Raji (cell line): Measurements from ENCODE around the gene TAPT1.

Experiments
- POLR2A ChIP-seq: IDR thresholded peaks from 2 replicates; pipeline ENCODE4 v1.6.1; 2011; ENCODE audit warnings: low read depth, low read length, control low read depth; ENCODE audit not compliant: insufficient read depth

The TAPT1 gene

DNA sequence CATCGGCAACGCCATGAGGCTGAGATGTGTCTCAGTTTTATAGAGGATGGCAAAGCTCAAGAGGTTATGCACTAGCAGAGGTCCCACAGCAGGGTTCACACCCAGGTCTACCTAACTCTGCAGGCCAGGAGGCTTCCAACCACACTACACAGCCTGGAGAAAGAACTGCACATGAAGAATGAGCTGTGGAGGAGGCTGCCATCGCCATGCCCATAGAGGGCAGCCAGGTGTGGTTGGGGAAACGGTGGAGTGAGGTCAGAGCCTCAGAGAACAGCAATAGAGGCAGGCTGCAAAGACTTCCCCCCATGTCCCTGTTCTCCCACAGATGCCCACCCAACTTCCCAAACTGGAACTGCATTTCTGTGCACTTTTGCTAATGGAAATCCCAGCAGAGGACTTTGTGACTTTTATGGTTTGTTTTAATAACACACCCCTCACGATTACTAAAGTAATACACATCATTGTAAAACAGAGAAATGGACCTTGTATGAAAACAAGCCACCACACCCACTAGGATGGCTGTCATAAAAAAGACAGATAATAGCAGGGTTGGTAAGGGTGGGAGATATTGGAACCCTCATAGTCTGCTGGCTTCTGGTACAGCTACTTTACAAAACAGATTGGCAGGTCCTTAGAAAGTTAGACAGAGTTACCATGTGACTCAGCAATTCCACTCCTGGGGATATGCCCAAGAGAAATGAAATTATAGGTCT lies 83.5 kb downstream of the TAPT1 start:
- no peak for TF ChIP-seq POLR2A

DNA sequence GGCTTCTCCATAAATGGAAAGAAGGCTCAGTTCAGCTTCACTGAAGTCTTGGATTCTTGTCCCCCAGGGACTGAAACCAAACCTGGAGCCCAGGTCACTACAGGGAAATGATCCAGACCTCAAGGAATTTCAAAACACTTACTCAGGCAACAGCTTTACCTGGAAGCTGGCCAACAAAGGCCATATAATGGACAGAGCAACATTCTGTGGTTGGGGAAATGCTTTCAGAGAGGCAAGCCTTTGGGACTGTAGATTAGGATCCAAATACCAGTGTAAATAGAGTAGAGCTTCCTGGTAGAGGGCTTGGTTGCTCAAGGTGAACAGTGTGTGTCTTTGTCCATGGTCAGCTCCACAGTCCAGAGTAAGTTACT lies 85.4 kb downstream of the TAPT1 start:
- no peak for TF ChIP-seq POLR2A

DNA sequence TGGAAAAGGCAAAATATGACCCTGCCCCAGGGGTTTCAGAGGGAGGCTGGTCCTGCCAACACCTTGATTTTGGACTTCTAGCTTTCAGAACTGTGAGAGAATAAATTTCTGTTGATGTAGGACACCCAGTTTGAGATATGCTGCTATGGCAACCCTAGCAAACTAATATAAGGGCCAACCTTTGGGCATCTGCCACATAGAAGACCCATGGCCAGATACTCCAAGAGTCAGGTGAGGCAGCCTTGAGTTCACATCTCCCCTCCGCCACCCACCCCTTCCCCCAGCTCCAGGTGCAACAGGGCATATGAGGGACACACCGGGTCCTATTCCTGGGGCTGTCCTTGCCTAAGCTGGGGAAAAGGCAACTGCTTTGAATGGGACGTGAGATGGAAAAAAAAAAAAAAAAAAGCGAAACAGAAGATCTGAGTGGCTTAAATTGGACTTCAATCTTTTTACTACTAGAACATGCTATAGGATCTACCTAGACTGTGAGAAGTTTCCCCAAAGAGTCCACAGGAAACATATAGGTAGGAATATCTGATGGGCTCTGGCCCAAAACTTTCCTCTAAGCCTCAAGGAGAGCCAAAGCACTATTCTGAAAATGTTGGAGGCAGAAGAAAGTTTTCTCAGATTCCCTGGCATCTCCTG lies 85.9 kb downstream of the TAPT1 start:
- no peak for TF ChIP-seq POLR2A

DNA sequence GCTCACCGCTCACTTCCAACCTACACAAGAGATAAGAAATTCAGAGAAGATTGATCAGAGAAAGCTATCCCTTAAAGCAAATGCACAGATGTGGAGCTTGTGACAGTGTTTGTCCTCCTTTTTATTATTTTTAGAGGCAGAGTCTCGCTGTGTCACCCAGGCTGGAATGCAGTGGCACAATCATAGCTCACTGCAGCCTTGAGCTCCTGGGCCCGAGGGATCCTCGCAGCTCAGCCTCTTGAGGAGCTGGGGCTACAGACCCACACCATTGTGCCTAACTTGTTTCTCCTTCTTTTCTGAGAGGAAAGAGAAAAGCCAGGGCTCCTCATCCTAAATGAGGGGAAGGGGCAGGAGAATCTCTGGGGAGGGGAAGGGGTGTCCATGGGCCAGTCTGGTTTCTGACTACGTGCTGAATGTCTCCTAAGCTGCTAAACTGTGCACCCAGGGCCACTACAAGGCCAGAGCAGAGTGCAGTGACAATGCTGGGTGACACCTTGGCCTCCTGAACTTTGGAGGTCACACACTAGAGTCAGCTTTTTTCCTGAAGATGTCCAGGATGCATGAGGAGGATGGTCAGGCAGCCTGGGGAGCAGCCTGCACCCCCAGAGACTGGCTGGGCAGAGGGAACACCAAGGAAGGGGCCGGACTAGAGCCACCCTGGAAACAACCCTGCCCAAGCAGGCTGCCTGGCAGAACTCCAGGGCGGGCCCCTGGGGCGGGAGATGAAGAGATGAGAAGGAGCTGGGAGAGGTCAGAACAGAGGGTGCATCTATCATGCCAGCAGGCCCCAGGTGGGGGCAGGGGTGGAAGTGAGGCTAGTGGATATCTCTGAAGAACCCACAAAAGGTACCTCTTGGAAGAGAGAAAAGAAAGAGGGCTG lies 87.0 kb downstream of the TAPT1 start:
- no peak for TF ChIP-seq POLR2A

DNA sequence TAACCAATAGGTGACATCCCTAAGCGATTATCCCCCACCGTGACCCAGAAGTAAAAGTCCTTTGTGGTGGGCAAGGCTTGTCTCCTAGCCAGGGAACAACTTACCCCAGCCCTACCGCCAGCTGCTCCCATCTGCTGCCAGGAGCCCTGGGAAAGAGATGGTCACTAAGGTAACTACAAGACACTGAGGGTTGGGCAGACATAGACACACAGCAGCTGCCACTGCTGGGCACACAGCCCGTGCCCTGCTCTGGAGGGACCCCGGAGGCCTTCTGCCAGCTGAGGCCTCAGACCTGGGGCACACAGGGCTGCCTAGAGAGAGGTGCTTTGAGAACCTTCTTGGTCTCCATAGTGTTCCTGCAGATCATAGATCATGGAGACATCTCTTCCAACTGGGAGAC lies 89.4 kb downstream of the TAPT1 start:
- no peak for TF ChIP-seq POLR2A

DNA sequence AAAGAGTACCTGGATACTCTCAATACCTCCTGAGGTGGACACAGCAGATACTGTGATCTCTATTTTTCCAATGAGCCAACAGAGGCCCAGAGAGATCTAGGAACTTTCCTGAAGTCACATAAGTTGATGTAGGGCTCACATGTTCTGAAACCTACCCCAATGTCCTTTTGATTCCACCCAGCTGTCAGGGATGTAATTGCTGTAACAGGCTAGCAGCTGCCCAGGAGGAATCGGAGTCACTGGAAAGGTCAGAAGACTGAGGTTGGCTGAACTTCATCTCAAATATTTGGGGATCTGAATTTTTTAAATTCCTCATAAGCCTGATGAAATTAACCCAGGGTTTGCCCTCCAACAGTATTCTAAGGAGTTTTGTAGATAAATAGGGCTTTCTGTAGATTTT lies 90.0 kb downstream of the TAPT1 start:
- no peak for TF ChIP-seq POLR2A

DNA sequence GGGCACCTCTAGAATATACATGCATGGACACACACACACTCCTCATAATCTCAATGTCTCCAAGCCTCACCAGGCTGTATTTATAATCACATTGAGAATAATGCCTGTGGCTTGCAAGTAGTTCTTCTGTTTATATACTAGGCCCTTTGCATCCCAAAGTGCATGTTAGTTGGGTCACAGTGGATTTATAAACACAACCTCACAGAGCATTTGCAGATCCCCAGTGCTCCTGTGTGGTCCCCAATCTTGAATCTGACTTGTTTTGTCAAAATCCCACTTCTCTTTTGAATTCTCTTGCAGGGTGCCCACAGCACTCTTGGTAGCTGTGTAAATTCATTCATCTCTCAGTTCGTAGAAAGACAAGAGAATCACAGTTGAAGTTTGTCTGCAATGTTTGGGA lies 92.9 kb downstream of the TAPT1 start:
- TF ChIP-seq POLR2A, result no peak

DNA sequence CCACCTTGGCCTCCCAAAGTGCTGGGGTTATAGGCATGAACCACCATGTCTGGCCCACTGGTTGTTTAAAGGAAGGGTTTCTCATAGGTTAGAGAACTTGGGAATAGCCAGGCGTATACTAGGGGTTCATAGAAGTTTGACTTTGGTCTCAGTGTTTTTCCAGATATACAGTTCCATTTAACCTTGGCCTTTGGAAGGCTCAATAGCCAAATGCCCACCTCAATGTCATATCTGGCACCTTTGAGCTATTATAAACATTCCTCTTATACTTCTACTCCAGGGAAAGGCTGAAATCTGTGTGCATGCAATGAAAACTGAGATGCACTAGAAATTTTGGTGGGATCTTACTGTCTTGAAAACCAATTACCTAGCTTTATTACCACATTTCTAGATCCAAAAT lies 95.0 kb downstream of the TAPT1 start:
- TF ChIP-seq POLR2A, result no peak

DNA sequence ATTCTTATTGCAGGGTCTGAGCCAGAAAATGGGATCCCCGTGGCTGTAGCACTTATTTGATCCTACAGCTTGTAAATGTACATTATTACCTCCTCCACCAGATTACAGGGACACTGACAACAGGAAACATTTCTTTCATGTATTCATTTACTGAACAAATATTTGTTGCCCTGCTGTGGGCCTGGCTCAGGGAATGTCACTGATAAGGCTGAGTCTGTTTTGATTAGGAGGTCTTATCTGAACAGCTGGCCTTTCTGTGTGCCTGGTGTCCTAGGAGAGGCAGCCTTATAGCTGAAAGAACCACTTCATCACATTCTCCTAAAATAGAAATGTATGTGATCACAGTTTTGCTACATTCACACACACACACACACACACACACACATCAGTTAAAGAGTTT lies 96.9 kb downstream of the TAPT1 start:
- TF ChIP-seq POLR2A, result no peak

DNA sequence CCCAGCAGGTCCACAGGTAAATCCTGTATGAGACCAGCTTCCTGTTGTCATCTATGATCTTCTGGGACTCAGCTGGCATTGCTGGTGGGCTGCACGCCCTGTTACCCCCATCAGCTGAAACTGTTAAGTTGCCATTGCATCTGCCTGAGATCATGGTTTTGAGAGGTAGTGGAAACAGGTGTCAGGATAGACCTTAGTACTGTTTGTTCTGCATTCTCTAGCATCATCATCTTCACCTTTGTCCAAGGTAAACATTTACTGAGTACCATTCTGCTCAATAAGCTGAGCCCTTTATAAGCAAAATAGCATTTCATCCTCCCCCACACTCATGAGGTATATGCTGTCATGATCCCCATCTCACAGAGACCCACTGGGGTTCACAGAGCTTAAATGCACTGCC lies 99.6 kb downstream of the TAPT1 start:
- TF ChIP-seq POLR2A, result no peak

DNA sequence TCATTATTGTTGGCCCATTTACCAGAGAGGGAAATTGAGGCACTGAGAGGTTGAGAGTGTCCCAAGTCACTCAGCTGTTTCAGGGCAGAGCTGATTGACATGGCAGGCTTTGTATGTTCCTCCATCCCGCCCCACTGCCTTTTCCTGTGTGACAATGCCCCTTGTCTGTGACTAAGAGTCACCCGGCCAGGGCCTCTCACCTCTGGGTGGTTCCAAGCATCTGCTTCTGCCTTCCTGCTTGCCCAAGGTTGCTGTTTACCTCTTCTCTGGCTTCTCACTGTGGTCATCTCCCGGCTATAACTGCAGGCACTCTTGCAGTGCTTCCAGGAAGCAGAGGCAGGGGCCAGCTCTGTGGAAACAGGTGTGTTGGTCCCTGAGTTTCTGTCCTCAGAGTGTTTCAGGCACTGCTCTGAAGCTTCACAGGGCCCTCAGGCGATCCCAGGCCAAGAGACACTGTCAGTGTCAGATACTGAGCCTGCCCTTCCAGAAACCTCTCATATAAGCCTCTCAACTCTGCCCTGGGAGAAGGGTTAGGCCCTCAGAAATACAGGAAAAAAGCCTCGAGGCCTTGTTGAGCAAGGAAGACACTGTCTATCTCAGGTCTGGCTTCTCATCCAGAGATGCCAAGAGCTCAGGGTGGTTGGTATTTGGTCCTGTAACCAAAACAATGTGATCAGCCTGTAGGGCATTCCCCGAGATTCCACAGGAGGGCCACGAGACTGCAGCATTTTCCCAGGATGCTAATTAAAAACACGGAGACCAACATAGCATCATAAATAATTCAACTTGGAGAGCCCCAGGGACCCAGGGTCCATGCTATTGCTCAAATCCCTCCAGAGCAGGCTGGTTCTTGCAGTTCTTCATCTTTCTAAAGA lies 100.5 kb downstream of the TAPT1 start:
- no peak for TF ChIP-seq POLR2A

DNA sequence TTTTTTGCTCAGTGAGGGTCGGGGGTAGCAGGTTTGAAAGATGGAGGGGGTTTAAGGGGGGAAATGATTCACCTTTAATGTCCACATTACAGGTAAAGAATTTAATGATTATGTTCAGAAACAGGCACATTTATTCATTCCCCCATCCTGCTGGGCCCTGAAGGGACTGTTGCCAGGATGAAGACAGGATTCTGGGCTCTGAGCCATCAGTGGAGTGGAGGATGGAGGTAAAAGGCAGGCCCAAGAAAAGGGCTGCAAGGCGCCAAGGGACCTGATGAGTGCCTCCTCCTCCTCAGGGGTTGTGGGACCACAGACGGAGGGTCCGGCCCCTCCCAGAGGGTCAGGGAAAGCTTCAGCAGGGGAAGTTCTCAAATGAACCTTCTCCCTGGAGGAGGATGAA lies 102.0 kb downstream of the TAPT1 start:
- no peak for TF ChIP-seq POLR2A

DNA sequence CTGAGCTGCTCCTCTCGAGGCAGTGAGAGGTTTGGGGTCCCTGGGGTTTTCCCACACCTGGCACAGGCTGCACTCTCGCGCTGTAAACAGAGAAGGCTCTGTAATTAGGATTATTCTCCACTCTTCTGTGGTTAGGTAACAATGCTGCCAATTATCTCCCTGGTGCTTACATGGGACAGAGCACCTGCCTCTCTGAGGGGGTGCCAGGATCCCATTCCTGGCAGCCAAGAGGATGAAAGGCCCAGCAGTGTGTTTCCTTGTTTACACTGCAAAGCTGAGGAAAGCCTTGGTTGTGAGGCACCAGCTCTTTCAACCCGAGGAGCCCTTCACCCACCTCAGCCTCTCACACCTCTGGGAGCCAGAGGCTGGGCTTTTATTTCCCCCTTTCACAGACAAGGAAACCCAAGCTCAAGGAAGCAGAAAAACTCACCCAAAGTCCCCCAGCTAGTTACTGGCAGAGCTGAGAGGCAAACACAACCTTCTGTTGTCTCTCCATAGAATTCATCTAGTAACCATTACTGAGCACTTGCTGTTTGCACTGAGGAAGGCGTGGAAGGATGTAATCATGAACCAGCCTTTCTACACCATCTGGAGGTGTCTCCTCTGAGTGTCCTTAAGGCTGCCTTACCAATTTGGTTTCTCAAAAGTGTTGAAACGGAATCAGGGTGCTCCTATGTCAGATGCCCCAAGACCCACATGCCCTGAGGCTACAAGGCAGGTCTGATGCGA lies 102.8 kb downstream of the TAPT1 start:
- TF ChIP-seq POLR2A, result no peak

DNA sequence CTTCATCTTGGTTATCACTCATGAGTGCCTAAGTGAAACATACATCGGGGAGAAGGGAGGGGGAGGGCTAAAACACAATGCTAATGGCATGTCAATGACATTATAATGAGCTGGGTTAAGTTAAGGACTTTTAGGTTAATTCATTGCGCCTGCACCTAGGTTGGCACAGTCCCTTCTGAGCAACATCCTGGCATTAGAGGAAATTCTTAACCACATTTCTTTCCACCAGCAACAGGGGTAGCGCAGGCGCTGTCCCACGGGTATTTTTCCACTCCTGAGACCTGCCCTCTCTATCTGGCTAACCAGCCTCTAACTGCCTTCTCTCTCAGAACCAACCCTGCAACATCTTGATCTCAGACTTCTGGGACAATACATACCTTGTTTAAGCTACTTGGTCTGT lies 103.5 kb downstream of the TAPT1 start:
- TF ChIP-seq POLR2A, result no peak
